ENCODE data around the gene KRTAP4-16.
"Not testable (repeated sequence)": the region's sequence is repeated elsewhere in the genome, so short reads cannot be mapped to it uniquely, and the experiment has no call there.

The KRTAP4-16 gene

DNA sequence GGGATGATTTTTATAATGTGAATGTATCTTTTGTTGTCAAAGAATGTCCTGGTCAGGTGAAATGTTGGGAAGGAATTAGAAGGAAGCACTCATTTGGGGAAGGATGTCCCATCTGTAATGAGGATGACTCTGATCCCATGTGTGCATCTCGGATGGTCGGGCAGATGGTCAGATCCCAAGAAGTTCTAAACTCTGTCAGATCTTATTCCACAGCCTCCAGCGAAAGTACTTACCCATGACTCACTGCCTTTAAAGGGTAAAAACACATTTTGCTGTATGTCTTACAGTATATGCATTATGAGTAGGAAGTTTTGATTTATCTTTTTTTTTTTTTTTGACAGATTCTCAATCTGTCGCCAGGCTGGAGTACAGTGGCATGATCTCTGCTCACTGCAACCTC is 16.7 kb upstream of the KRTAP4-16 start:
- DNase-seq: no peak

DNA sequence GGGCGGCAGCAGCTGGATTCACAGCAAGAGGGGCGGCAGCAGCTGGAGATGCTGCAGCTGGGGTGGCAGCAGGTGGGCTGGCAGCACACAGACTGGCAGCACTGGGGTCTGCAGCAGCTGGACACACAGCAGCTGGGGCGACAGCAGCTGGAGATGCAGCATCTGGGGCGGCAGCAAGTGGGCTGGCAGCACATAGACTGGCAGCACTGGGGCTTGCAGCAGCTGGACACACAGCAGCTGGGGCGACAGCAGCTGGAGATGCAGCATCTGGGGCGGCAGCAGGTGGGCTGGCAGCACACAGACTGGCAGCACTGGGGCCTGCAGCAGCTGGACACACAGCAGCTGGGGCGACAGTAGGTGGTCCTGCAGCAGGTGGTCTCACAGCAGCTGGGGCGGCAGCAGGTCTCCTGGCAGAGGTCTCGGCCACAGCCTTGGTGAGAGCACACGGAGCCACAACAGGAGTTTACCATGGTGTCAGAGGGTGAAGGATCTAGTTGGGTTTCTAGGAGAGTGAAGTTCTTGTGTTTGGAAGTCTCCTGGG is 15.9 kb upstream of the KRTAP4-16 start, which contains the start of gene KRTAP4-11:
KRTAP4-11 (minus strand) TSS at position 528 of the 541 bp plus-strand sequence; CDS start at position 470, 58 bp downstream.
- not testable (repeated sequence) for DNase-seq

DNA sequence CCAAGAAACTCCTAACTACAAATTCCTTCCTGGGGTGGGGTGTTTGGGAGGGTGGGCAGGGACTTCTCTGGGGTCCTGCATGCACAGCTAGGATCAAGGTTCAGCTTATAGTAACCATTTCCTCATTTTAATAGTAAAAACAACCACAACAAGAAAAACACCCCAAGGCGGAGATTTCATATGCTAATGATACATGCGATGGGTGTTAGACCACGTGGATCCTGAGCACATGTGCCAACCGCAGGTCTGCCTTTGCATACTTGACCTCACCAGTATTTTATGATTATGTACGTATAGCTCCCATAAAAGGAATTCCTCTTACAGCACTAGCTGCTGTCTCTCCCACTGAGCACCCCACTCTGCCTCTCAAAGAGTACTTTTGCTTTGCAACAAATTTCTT is 14.3 kb upstream of the KRTAP4-16 start:
- no peak for DNase-seq

DNA sequence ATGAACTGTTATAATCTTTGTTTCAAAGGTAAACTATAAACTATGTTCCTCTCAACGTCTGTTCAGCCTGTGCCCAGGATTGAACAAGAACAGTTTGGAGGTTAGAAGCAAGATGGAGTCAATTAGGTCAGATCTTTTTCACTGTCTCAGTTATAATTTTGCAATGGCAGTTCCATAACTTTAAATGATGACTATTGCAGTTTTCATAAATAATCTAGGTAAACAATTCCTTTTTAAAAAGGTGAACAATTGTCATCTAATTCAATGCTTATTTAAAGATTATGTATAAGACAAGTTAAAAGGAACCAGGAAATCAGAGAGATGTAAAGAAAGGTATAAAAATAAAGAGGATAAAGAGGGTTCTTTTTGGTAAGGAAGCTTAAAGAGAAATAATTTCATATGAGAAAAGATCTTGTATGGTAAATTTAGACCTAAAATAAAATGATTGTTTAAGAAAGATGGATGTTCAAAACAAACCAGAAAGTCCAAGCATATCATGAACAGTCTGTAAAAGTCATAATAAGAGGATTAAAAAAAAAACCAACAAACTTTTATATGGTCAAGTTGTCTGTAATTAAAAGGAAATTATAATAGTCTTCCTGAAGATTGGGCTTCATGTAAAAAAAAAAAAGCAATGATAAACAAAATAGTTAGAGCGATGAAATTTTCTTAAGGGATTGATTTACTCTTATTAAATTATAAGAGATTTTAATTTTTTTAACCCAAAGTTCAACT is 9.3 kb upstream of the KRTAP4-16 start:
- DNase-seq: no peak

DNA sequence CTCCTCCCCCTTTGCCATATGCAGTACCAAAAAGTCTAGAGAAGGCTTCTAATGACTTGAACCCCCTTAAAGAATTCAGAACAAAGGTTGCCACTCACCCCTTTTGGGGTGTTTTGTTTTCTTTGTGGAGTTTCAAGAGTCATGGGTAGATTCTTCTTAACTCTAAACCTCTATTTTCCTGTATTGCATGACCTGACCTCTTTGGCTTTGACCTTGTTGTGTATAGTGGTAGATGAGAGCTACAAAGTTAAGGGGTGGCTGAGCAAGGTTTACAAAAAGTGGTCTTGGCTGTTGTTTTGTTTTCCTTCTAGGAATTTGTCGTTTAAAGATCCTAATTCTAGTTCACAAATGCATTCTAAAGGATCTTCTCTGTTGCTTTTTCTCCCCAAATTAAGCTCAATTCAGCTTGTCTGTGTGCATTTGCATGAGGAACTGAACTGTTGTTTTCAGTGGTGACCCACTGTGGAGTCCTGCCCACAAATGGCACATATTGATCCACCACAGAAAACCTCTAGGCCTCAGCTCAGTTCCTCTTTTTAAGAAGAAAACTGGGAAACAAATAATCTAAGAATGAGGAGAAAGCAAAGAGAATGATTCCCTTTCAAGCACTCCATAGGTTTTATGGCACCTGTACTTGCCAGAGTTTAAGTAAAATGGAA is 6.8 kb upstream of the KRTAP4-16 start:
- not testable (repeated sequence) for DNase-seq

DNA sequence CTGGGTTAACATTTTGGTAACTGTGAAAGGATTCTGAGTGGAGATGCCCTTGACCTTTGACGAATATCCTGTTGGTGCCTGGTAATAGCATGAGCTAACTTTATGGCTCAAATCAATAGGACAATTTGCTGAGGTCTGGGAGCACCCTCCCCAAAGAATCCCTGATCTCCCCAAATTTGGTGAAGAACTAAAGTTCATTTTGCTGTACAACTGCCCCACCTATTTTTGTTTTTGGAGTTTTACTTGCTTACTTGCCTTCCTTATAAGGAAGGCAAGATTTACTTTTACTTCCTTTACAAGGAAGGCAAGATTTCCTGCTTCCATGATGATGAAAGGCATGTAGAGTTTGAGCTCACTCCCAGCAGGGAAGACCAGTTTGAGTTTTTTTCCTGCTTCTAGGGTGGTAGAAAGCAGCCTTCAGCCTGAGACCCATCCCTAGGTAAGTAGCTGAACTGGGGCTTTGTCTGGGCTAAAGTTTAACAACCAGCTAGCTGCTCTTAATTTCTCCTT is 6.0 kb upstream of the KRTAP4-16 start:
- no peak for DNase-seq

DNA sequence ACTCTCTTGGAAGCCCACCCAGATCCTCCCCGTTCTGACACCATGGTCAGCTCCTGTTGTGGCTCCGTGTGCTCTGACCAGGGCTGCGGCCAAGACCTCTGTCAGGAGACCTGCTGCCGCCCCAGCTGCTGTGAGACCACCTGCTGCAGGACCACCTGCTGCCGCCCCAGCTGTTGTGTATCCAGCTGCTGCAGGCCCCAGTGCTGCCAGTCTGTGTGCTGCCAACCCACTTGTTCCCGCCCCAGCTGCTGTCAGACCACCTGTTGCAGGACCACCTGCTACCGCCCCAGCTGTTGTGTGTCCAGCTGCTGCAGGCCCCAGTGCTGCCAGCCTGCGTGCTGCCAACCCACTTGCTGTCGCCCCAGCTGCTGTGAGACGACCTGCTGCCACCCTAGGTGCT is 3.3 kb upstream of the KRTAP4-16 start, which contains the start of gene KRTAP4-9:
KRTAP4-9 (plus strand) TSS at position 43 of the 400 bp plus-strand sequence; CDS start at position 43, 0 bp downstream.
- not testable (repeated sequence) for DNase-seq

DNA sequence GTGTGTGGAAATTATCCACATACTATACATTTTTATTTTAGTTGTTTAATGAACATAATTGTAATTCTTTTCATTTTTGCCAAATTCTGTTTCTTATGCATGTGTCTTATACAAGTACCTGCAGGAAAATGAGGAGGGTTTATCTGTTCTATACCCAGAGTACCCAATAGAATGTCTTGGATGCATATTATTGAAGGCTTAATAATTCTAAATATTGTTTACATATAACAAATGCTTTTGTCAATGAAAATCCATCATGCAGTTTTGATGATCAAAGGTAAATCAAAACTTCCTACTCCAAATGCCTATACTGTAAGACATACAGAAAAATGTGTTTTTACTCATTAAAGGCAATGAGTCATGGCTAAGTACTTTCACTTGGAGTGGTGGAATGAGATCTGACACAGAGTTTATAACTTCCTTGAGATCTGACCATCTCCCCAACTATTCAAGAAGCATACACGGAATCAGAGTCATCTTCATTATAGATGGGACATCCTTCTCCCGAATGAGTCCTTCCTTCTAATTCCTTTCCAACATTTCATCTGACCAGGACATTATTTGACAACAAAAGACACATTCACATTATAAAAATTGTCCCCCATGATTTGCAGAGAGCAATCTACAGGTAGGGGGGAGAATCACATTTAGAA is 2.5 kb upstream of the KRTAP4-16 start:
- not testable (repeated sequence) for DNase-seq

DNA sequence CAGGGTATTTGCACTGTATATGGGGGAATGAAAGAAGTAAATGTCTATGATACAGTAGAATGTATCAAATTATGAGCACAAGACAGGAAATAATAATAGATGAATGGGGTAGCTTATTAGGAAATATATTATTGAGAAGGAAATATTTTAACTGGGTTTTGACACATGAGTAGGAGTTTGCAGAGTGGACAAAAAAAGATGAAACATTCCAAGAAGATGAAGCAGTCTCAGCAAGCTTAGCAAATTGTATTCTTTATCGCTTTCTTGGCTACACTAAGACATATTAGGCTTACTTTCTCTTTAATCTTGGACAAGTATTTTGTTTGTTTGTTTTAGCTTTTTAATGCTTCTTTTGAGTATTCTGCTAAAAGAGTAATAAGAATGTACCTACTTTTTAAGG is 1.9 kb upstream of the KRTAP4-16 start:
- no peak for DNase-seq

DNA sequence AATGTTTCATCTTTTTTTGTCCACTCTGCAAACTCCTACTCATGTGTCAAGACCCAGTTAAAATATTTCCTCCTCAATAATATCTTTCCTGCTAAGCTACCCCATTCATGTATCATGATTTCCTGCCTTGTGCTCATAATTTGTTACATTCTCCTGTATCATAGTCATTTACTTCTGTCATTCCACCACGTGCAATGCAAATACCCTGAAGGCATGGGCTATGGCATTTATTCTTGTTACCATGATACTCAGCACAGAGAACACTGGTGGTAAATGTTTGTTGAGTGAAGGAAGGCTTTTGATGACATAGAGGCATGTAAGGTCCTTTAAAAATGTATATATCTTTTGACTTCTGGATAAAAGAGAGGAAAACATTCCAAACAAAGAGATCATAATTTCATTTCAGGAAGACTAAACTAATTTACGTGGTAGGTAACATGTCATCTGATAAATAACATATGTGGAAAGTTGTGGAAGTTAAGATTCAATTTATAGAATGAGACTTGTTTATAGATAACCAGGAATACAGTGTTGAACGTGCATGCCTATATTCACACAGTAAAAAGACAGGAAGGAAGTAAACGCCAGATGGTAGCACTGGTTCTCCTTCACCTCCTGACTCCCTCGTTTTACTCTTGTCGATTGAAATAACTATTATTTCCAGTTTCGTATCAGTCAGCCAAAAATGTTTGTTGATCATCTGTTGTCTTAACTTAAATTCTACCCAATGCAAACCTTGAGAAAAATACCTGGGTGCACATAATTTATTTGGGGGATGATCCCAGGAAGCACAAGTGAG is 2.1 kb downstream of the KRTAP4-16 start:
- not testable (repeated sequence) for DNase-seq

DNA sequence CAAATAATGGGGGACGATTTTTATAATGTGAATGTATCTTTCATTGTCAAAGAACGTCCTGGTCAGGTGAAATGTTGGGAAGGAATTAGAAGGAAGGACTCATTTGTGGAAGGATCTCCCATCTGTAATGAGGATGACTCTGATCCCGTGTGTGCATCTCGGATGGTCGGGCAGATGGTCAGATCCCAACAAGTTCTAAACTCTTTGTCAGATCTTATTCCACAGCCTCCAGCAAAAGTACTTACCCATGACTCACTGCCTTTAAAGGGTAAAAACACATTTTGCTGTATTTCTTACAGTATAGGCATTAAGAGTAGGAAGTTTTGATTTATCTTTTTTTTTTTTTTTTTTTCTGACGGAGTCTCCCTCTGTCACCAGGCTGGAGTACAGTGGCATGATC is 3.5 kb downstream of the KRTAP4-16 start:
- DNase-seq: no peak

DNA sequence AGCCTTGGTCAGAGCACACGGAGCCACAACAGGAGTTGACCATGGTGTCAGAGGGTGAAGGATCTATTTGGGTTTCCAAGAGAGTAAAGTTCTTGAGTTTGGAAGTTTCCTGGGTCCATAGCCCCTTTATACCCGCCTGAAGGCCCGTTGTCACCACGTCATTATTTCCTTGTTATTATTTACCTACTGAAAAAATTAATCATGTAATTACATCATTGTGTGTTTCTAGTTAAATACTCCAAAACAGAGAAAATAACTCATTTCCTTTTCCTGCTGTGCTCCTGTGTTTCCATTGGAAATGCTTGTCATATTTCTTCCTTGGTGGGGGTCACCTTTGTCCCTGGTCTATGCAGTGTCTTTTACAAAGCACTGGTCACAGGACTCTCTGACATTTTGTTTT is 4.0 kb downstream of the KRTAP4-16 start, which contains the start of gene KRTAP4-8:
KRTAP4-8 (minus strand) TSS at position 101 of the 400 bp plus-strand sequence; CDS start at position 43, 58 bp downstream.
- no peak for DNase-seq

DNA sequence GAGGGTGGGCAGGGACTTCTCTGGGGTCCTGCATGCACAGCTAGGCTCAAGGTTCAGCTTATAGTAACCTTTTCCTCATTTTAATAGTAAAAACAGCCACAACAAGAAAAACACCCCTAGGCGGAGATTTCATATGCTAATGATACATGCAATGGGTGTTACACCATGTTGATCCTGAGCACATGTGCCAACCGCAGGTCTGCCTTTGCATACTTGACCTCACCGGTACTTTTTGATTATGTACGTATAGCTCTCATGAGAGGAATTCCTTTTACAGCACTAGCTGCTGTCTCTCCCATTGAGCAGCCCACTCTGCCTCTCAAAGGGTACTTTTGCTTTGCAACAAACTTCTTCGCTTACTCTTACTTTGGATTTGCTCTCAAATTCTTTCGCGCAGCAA is 6.0 kb downstream of the KRTAP4-16 start:
- no peak for DNase-seq

DNA sequence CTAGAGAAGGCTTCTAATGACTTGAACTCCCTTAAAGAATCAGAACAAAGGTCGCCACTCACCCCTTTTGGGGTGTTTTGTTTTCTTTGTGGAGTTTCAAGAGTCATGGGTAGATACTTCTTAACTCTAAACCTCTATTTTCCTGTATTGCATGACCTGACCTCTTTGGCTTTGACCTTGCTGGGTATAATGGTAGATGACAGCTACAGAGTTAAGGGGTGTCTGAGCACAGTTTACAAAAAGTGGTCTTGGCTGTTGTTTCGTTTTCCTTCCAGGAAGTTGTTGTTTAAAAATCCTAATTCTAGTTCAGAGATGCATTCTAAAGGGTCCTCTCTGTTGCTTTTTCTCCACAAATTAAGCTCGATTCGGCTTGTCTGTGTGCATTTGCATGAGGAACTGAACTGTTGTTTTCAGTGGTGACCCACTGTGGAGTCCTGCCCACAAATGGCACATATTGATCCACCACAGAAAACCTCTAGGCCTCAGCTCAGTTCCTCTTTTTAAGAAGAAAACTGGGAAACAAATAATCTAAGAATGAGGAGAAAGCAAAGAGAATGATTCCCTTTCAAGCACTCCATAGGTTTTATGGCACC is 13.2 kb downstream of the KRTAP4-16 start:
- DNase-seq: not testable (repeated sequence)

DNA sequence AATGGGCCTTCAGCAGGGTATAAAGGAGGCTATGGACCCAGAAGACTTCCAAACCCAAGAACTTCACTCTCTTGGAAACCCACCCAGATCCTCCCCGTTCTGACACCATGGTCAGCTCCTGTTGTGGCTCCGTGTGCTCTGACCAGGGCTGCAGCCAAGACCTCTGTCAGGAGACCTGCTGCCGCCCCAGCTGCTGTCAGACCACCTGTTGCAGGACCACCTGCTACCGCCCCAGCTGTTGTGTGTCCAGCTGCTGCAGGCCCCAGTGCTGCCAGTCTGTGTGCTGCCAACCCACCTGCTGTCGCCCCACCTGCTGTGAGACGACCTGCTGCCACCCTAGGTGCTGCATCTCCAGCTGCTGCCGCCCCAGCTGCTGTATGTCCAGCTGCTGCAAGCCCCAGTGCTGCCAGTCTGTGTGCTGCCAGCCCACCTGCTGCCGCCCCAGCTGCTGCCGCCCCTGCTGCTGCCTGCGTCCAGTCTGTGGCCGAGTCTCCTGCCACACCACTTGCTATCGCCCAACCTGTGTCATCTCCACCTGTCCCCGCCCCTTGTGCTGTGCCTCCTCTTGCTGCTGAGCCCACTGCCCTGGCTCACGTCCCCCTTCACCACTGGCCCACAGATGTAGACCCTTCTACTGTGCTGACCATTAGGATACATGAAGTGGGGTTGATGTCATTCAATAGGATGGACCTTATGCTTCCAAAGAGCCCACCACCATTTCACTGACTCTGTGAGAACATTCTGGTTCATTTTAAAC is 17.7 kb downstream of the KRTAP4-16 start, which contains the start of gene KRTAP4-7:
KRTAP4-7 (plus strand) TSS at position 51 of the 757 bp plus-strand sequence; CDS start at position 108, 57 bp downstream.
- DNase-seq: not testable (repeated sequence)

DNA sequence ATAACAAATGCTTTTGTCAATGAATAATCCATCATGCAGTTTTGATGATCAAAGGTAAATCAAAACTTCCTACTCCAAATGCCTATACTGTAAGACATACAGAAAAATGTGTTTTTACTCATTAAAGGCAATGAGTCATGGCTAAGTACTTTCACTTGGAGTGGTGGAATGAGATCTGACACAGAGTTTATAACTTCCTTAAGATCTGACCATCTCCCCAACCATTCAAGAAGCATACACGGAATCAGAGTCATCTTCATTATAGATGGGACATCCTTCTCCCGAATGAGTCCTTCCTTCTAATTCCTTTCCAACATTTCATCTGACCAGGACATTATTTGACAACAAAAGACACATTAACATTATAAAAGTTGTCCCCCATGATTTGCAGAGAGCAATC is 18.6 kb downstream of the KRTAP4-16 start:
- not testable (repeated sequence) for DNase-seq

DNA sequence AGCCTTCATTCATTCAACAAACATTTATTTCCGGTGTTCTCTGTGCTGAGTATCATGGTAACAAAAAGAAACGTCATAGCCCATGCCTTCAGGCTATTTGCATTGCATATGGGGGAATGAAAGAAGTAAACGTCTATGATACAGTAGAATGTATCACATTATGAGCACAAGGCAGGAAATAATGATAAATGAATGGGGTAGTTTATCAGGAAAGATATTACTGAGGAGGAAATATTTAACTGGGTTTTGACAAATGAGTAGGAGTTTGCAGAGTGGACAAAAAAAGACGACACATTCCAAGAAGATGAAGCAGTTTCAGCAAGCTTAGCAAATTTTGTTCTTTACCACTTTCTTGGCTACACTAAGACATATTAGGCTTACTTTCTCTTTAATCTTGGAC is 19.4 kb downstream of the KRTAP4-16 start:
- no peak for DNase-seq

DNA sequence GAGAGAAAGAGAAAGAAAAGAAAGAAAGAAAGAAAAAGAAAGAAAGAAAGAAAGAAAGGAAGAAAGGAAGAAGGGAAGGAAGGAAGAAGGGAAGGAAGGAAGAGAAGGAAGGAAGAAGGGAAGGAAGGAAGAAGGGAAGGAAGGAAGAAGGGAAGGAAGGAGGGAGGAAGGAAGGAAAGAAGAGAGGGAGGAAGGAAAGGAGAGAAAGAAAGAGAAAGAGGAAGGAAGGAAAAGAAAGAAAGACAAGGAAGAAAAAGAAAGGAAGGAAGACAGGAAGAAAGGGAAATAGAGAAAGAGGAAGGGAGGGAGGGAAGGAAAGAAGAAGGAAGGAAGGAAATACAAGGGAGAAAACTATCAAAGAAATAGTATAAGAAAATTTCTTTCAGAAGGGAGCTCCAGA is 25.2 kb downstream of the KRTAP4-16 start:
- DNase-seq: no peak

DNA sequence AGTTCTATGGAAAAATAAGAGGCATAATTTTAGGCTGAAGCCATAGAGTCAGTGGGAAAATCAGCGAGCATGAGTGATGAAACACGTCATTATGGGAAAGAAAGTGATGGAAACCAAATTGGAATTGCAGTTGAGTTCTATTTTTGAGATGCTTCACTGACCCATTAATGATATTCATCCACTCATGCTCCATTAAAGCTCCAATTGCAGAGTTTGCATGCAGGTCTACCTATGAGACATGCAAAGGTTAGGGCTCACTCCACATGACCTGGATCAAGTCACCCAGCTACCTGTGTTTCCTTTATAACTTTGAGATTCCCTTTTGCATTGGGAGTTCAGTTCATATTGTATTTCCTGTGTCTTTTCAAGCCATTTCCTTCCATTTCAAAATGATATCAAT is 28.3 kb downstream of the KRTAP4-16 start:
- DNase-seq: no peak

DNA sequence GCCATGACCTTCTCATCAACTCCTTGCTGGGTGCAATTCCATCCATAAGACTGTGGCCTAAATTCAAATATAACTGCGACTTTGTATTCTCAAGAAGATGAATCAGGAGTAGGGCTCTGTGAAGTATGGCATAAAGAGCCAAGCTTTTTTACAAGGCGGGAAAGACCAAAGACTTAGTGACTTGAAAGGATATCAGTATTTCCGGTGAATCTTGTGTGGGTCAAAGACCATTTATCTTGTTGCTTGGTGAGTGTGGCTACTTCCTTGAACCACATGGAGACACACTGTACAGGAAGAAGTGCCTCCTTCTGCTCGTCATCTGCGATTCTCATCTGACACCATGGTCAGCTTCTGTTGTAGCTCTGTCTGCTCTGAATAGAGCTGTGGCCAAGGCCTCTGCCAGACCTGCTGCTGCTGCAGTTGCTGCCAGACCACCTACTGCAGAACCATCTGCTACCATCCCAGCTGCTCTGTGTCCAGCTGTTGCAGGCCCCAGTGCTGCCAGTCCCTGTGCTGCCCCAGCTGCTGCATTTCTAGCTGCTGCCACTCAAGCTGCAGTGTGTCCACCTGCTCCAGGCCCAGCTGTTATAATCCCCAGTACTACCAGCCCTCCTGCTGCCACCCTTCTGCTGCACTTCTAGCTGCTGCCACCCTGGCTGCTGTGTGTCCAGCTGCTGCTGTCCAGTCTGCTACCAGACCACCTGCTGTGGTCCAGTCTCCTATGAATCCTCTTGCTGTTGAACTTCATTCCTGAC is 30.2 kb downstream of the KRTAP4-16 start:
- no peak for DNase-seq
